GM12878 (cell line): ENCODE measurements around the gene ALMS1.

ENCODE experiments used
- BRCA1 ChIP-seq: IDR thresholded peaks from 2 replicates; pipeline ENCODE4 v1.6.1; 2011; ENCODE audit warnings: low read depth, low read length, improper control_type of control experiment
- JUNB ChIP-seq: IDR thresholded peaks from 2 replicates; pipeline ENCODE4 v1.6.1; 2016; ENCODE audit warnings: antibody characterized with exemption, mild to moderate bottlenecking
- POLR2A ChIP-seq: IDR thresholded peaks from 2 replicates; pipeline ENCODE4 v1.6.1; 2011; ENCODE audit warnings: low read depth, mild to moderate bottlenecking, low read length
- RBBP5 ChIP-seq: fragments of 200-600 bp; sonication (generic); conservative IDR thresholded peaks from 2 replicates; pipeline ENCODE4 v1.6.1; 2016
- SP1 ChIP-seq: IDR thresholded peaks from one replicate; pipeline ENCODE4 v1.6.1; 2011; ENCODE audit warnings: low read depth, low read length
- STAT3 ChIP-seq: IDR thresholded peaks from 2 replicates; pipeline ENCODE4 v1.6.1; 2011; ENCODE audit warnings: low read depth, low read length, improper control_type of control experiment
- ZNF274 ChIP-seq: IDR thresholded peaks from one replicate; pipeline ENCODE4 v1.8.0; 2011; ENCODE audit not compliant: insufficient read length, insufficient read depth
- TF ChIP-seq, protein P1 (sequence below): IDR thresholded peaks from 2 replicates; pipeline ENCODE4 v1.6.1; 2011; ENCODE audit warnings: low read depth, low read length, improper control_type of control experiment, borderline replicate concordance
- TF ChIP-seq, protein P2 (sequence below), 3 experiments: IDR thresholded peaks in 2 of 3; conservative IDR thresholded peaks in 1 of 3; 2 replicates each; pipeline ENCODE4 v1.5.1; 2011; ENCODE audit warnings: low read depth in 3 of 3, low read length in 3 of 3, mild to moderate bottlenecking in 3 of 3, control low read depth in 2 of 3, moderate library complexity in 2 of 3, inconsistent platforms in 1 of 3, mixed read lengths in 1 of 3; ENCODE audit not compliant: control insufficient read depth in 2 of 3, insufficient read depth in 1 of 3; ENCODE audit errors: extremely low read depth in 1 of 3

DNA sequence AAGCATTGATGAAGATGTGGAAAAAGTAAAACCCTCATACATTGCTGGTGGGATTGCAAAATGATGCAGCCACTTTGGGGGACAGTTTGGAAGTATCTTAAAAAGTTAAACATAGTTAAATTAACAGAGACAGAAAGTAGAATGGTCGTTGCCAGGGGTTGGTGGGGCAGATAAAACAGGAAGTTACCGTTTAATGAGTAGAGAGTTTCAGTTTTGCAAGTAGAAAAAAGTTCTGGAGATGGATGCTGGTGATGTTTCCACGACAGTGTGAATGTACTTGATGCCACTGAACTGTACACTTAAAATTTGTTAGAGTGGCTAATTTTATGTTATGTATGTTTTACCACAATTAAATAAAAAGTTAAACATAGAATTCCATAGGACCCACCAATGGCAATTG is 47.8 kb upstream of the ALMS1 start:
- TF ChIP-seq POLR2A, result no peak
- TF ChIP-seq ZNF274, result no peak
- no peak for TF ChIP-seq RBBP5
- TF ChIP-seq, protein P1, sequence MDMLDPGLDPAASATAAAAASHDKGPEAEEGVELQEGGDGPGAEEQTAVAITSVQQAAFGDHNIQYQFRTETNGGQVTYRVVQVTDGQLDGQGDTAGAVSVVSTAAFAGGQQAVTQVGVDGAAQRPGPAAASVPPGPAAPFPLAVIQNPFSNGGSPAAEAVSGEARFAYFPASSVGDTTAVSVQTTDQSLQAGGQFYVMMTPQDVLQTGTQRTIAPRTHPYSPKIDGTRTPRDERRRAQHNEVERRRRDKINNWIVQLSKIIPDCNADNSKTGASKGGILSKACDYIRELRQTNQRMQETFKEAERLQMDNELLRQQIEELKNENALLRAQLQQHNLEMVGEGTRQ, result no peak
- no peak for TF ChIP-seq SP1
- TF ChIP-seq STAT3, result no peak
- TF ChIP-seq, protein P2, sequence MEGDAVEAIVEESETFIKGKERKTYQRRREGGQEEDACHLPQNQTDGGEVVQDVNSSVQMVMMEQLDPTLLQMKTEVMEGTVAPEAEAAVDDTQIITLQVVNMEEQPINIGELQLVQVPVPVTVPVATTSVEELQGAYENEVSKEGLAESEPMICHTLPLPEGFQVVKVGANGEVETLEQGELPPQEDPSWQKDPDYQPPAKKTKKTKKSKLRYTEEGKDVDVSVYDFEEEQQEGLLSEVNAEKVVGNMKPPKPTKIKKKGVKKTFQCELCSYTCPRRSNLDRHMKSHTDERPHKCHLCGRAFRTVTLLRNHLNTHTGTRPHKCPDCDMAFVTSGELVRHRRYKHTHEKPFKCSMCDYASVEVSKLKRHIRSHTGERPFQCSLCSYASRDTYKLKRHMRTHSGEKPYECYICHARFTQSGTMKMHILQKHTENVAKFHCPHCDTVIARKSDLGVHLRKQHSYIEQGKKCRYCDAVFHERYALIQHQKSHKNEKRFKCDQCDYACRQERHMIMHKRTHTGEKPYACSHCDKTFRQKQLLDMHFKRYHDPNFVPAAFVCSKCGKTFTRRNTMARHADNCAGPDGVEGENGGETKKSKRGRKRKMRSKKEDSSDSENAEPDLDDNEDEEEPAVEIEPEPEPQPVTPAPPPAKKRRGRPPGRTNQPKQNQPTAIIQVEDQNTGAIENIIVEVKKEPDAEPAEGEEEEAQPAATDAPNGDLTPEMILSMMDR (IDR thresholded peaks at IDR 0.05 in 2 of 3, conservative IDR thresholded peaks at IDR 0.05 in 1 of 3; ENCODE audit: control insufficient read depth in 2 of 3, extremely low read depth in 1 of 3, insufficient read depth in 1 of 3, low read depth in 3 of 3, low read length in 3 of 3), result no peak
- no peak for TF ChIP-seq BRCA1
- TF ChIP-seq JUNB, result no peak
